ENCODE results near the gene SOD1. TPM values are rescaled to one million over a fixed set of nuclear protein-coding genes. Genes with fewer than 3 reads are reported as not detected.

SOD1 gene
- total RNA-seq, 1 donor from 2014 or later, result 145 TPM

DNA sequence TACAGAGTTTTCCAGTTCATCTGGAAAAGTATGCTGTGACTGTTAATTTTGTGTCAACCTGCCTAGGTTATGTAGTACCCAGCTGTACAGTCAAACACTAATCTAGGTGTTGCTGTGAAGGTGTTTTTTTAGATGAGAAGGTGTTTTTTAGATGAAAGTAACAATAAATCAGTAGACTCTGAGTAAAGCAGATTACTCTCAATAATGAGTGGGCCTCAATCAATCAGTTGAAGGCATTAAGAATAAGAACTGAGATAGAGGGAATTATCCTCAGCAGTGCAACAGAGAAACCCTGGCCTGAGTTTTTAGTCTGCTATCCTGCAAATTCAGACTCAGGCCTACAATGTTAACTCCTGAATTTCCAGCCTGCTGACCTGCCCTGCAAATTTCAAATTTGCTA, 39.0 kb downstream of the SOD1 start:
- peaks cover 14% of the 10 kb centered on the region for H3K36me3 Mint-ChIP-seq (ENCODE audit: low read depth, unreplicated experiment)

DNA sequence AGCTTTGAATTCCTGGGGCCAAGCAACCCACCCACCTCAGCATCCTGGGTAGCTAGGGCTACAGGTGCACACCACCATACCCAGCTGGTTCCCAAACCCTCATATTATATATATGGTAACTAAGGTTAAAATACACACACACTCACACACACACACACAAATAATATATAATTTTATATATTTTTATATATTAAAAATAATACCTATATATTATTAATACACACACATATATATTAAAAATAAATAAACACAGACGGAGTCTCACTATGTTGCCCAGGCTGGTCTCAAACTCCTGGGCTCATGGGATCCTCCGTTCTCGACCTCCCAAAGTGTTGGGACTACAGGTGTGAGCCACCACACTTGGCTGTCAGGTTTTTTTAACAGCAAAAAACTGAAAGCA, 40.5 kb downstream of the SOD1 start:
- Mint-ChIP-seq H3K9me3 (ENCODE audit: unreplicated experiment) (no peaks in the 10 kb centered on the region), H3K4me3 (ENCODE audit: unreplicated experiment) (no peak overlapping the region), H3K36me3 (ENCODE audit: low read depth, unreplicated experiment) (peaks cover 10% of the 10 kb centered on the region), H3K4me1 (ENCODE audit: unreplicated experiment) (no peaks in the 10 kb centered on the region), H3K27me3 (ENCODE audit: unreplicated experiment) (no peaks in the 10 kb centered on the region), H3K27ac (ENCODE audit: unreplicated experiment) (no peak overlapping the region)
- DNase-seq (ENCODE audit: low spot score), result no peak
- TF ChIP-seq CTCF (IDR thresholded peaks at IDR 0.05; ENCODE audit: unreplicated experiment), result no peak

More for the DNA sequence above, 39.0 kb downstream of the SOD1 start:
- Mint-ChIP-seq H3K9me3 (ENCODE audit: unreplicated experiment) (no peaks in the 10 kb centered on the region), H3K4me3 (ENCODE audit: unreplicated experiment) (no peak overlapping the region), H3K27ac (ENCODE audit: unreplicated experiment) (no peak overlapping the region), H3K4me1 (ENCODE audit: unreplicated experiment) (no peaks in the 10 kb centered on the region), H3K27me3 (ENCODE audit: unreplicated experiment) (no peaks in the 10 kb centered on the region)
- TF ChIP-seq CTCF (IDR thresholded peaks at IDR 0.05; ENCODE audit: unreplicated experiment), result no peak
- no peak for DNase-seq (ENCODE audit: low spot score)

- no peak for DNase-seq (ENCODE audit: low spot score)
- no peak overlapping the region for H3K4me3 Mint-ChIP-seq (ENCODE audit: unreplicated experiment)
- H3K4me1 Mint-ChIP-seq (ENCODE audit: unreplicated experiment), result peaks cover 14% of the 10 kb centered on the region
- no peaks in the 10 kb centered on the region for H3K9me3 Mint-ChIP-seq (ENCODE audit: unreplicated experiment)
- peak overlapping the region; percentile 17 for H3K27ac Mint-ChIP-seq (ENCODE audit: unreplicated experiment)
- H3K36me3 Mint-ChIP-seq (ENCODE audit: low read depth, unreplicated experiment), result no peaks in the 10 kb centered on the region
- H3K27me3 Mint-ChIP-seq (ENCODE audit: unreplicated experiment), result no peaks in the 10 kb centered on the region
- no peak for TF ChIP-seq CTCF (IDR thresholded peaks at IDR 0.05; ENCODE audit: unreplicated experiment)
Measured at GRCh38 chr21:31706562-31706961, 47.1 kb downstream of the SOD1 start.

- DNase-seq (ENCODE audit: low spot score), result no peak
- H3K4me3 Mint-ChIP-seq (ENCODE audit: unreplicated experiment), result no peak overlapping the region
- peaks cover 14% of the 10 kb centered on the region for H3K4me1 Mint-ChIP-seq (ENCODE audit: unreplicated experiment)
- H3K9me3 Mint-ChIP-seq (ENCODE audit: unreplicated experiment), result no peaks in the 10 kb centered on the region
- no peak overlapping the region for H3K27ac Mint-ChIP-seq (ENCODE audit: unreplicated experiment)
- no peaks in the 10 kb centered on the region for H3K27me3 Mint-ChIP-seq (ENCODE audit: unreplicated experiment)
- no peak for TF ChIP-seq CTCF (IDR thresholded peaks at IDR 0.05; ENCODE audit: unreplicated experiment)
- H3K36me3 Mint-ChIP-seq (ENCODE audit: low read depth, unreplicated experiment), result no peaks in the 10 kb centered on the region
Measured at GRCh38 chr21:31707499-31707898, 48.0 kb downstream of the SOD1 start.

DNA sequence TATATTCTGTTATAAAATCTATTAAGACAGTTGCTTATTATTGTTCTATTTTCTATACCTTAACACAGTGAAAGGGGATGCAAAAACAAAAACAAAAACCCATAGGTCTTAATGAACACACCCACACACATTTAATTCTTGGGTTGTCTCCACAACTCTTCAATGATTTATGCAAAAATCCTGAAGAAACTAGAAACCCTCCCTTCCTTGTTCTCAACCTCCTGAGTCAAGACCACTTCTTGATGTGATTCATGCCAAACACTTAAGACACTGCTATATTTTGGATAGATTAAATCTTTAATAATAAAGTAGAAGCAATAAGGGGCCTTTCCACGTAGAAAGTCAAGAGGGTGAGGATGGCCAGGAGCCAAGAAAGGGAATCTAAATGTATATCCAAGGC, 49.0 kb downstream of the SOD1 start:
- Mint-ChIP-seq H3K4me3 (ENCODE audit: unreplicated experiment) (no peak overlapping the region), H3K4me1 (ENCODE audit: unreplicated experiment) (peaks cover 14% of the 10 kb centered on the region), H3K36me3 (ENCODE audit: low read depth, unreplicated experiment) (no peaks in the 10 kb centered on the region), H3K27ac (ENCODE audit: unreplicated experiment) (no peak overlapping the region), H3K27me3 (ENCODE audit: unreplicated experiment) (no peaks in the 10 kb centered on the region), H3K9me3 (ENCODE audit: unreplicated experiment) (no peaks in the 10 kb centered on the region)
- no peak for TF ChIP-seq CTCF (IDR thresholded peaks at IDR 0.05; ENCODE audit: unreplicated experiment)
- DNase-seq (ENCODE audit: low spot score), result no peak
